OCI-LY1 (cell line): ENCODE measurements around the gene FGR.

ENCODE experiments used
- CTCF ChIP-seq: fragments of 200-600 bp; sonication (generic), shearing (Covaris generic); IDR thresholded peaks from 2 replicates; pipeline ENCODE4 v1.5.1; 2017; ENCODE audit warnings: mild to moderate bottlenecking, antibody characterized with exemption, low read length, moderate library complexity, mixed read lengths
- EZH2 ChIP-seq: fragments of 200-600 bp; sonication (generic), shearing (Covaris generic); IDR thresholded peaks from 2 replicates; pipeline ENCODE4 v1.8.0; 2017; ENCODE audit warnings: borderline replicate concordance, mixed run types, mild to moderate bottlenecking, antibody characterized with exemption, low read length, moderate library complexity, mixed read lengths

GRCh38 chr1:27650171-27650538 lies 15.2 kb upstream of the FGR start:
- no peak for TF ChIP-seq CTCF
- no peak for TF ChIP-seq EZH2
